H1 (cell line): ENCODE results near the gene LORICRIN. TPM values are rescaled to one million over a fixed set of nuclear protein-coding genes. Genes with fewer than 3 reads are reported as not detected.
A peak's percentile ranks its signal among the peaks of the same experiment; 100 is the strongest.

ENCODE experiments used
- CTCF ChIA-PET: fragments of 300-600 bp; sonication (Branson Sonifier 250); formaldehyde crosslinking; loops from one replicate; lab custom pipeline; 2021; ENCODE audit not compliant: partially characterized antibody; lab: Charles Lee
- POLR2A ChIA-PET: fragments of 300-600 bp; sonication (Branson Sonifier 250); formaldehyde crosslinking; loops from one replicate; lab custom pipeline; 2021; ENCODE audit warnings: inconsistent platforms; ENCODE audit not compliant: partially characterized antibody; lab: Charles Lee
- DNase-seq, 2 experiments: peaks; one replicate each; pipeline versions ENCODE4 v3.0.0 to v3.0.0-alpha.2; 2010 to 2022; ENCODE audit warnings: low spot score in 2 of 2, low read depth in 1 of 2, mixed read lengths in 1 of 2
- FAIRE-seq: peaks from 2 replicates; lab custom pipeline; 2011; peaks lifted over from hg19 to GRCh38; lab: Jason Lieb, UNC
- H2AFZ ChIP-seq: 2 replicates; pipeline ENCODE4 v1.8.1; 2012; ENCODE audit warnings: low read length, inconsistent platforms
- H2AK5ac ChIP-seq: 2 replicates; pipeline ENCODE4 v1.6.1; 2013; ENCODE audit warnings: low read depth, low read length
- H2BK120ac ChIP-seq: replicated peaks from 2 replicates; pipeline ENCODE3; 2013; ENCODE audit warnings: low read depth, low read length, inconsistent platforms
- H2BK12ac ChIP-seq: 2 replicates; pipeline ENCODE4 v1.6.1; 2013; ENCODE audit warnings: low read depth, low read length
- H2BK15ac ChIP-seq: 2 replicates; pipeline ENCODE4 v1.6.1; 2013; ENCODE audit warnings: low read length
- H2BK20ac ChIP-seq: 2 replicates; pipeline ENCODE4 v1.6.1; 2013; ENCODE audit warnings: low read length
- H2BK5ac ChIP-seq: 2 replicates; pipeline ENCODE4 v1.6.1; 2013; ENCODE audit warnings: low read depth, low read length
- H3K14ac ChIP-seq: 2 replicates; pipeline ENCODE4 v1.6.1; 2013; ENCODE audit warnings: inconsistent platforms; ENCODE audit not compliant: insufficient read length
- H3K18ac ChIP-seq: 2 replicates; pipeline ENCODE4 v1.6.1; 2013; ENCODE audit warnings: low read length; ENCODE audit errors: extremely low read depth
- H3K23ac ChIP-seq: 2 replicates; pipeline ENCODE4 v1.6.1; 2013; ENCODE audit warnings: inconsistent platforms; ENCODE audit not compliant: insufficient read length
- H3K23me2 ChIP-seq: 2 replicates; pipeline ENCODE4 v1.6.1; 2013; ENCODE audit warnings: low read depth, low read length
- H3K27ac ChIP-seq: 2 replicates; pipeline ENCODE4 v1.6.1; 2011; ENCODE audit warnings: low read depth, low read length, inconsistent platforms
- H3K27me3 ChIP-seq, 4 experiments: replicated peaks in 1 of 4; 1 replicate in 1 of 4; 2 replicates in 3 of 4; pipeline versions ENCODE4 v1.6.1 to v1.8.1; 2011 to 2013; ENCODE audit warnings: low read length in 3 of 4, mild to moderate bottlenecking in 3 of 4, inconsistent platforms in 2 of 4, mixed read lengths in 2 of 4, moderate library complexity in 1 of 4; ENCODE audit not compliant: control insufficient read depth in 3 of 4, insufficient read depth in 3 of 4; ENCODE audit errors: extremely low read depth in 1 of 4
- H3K36me3 ChIP-seq, 4 experiments: 2 replicates each; pipeline versions ENCODE4 v1.6.1 to v1.8.1; 2011 to 2013; ENCODE audit warnings: mild to moderate bottlenecking in 4 of 4, low read length in 3 of 4, moderate library complexity in 2 of 4, control low read depth in 1 of 4, inconsistent platforms in 1 of 4; ENCODE audit not compliant: insufficient read depth in 4 of 4, control insufficient read depth in 2 of 4
- H3K4ac ChIP-seq: replicated peaks from 2 replicates; pipeline ENCODE3; 2013; ENCODE audit warnings: low read length, low read depth, mixed read lengths, inconsistent platforms; ENCODE audit not compliant: insufficient read length
- H3K4me1 ChIP-seq, 4 experiments: replicated peaks in 1 of 4; 1 replicate in 1 of 4; 2 replicates in 3 of 4; pipeline versions ENCODE4 v1.6.1 to v1.8.1; 2011 to 2013; ENCODE audit warnings: low read length in 3 of 4, inconsistent platforms in 2 of 4, mixed read lengths in 1 of 4; ENCODE audit not compliant: insufficient read depth in 4 of 4, control insufficient read depth in 3 of 4
- H3K4me2 ChIP-seq, 2 experiments: 2 replicates each; pipeline versions ENCODE4 v1.6.1 to v1.8.1; 2011 to 2013; ENCODE audit warnings: low read depth in 2 of 2, low read length in 2 of 2, control low read depth in 1 of 2, inconsistent platforms in 1 of 2, mild to moderate bottlenecking in 1 of 2; ENCODE audit not compliant: insufficient read depth in 1 of 2
- H3K4me3 ChIP-seq, 4 experiments: fragments of 200-600, 300-600 bp in 1 of 4; sonication (generic), shearing (Covaris generic), sonication (Bioruptor Twin) in 1 of 4; 2 replicates each; pipeline versions ENCODE4 v1.5.1 to v1.8.1; 2011 to 2016; ENCODE audit warnings: low read length in 4 of 4, low read depth in 3 of 4, control low read depth in 2 of 4, inconsistent platforms in 2 of 4, mild to moderate bottlenecking in 2 of 4, mixed read lengths in 1 of 4, moderate library complexity in 1 of 4; ENCODE audit not compliant: insufficient read depth in 2 of 4; ENCODE audit errors: extremely low read depth in 1 of 4
- H3K56ac ChIP-seq: replicated peaks from 2 replicates; pipeline ENCODE3; 2013; ENCODE audit warnings: low read depth, mild to moderate bottlenecking, mixed read lengths, low read length, inconsistent platforms; ENCODE audit not compliant: insufficient read length
- H3K79me1 ChIP-seq: 2 replicates; pipeline ENCODE4 v1.6.1; 2013; ENCODE audit warnings: low read depth, low read length, control low read depth
- H3K79me2 ChIP-seq, 2 experiments: 2 replicates each; pipeline versions ENCODE4 v1.6.1 to v1.8.1; 2012 to 2013; ENCODE audit warnings: low read length in 2 of 2, mild to moderate bottlenecking in 2 of 2, inconsistent platforms in 1 of 2; ENCODE audit not compliant: insufficient read depth in 2 of 2, control insufficient read depth in 1 of 2
- H3K9ac ChIP-seq, 4 experiments: replicated peaks in 1 of 4; 1 replicate in 1 of 4; 2 replicates in 3 of 4; pipeline versions ENCODE4 v1.6.1 to v1.8.1; 2011 to 2013; ENCODE audit warnings: low read depth in 3 of 4, low read length in 3 of 4, control low read depth in 2 of 4, mild to moderate bottlenecking in 2 of 4, moderate library complexity in 2 of 4, inconsistent platforms in 1 of 4; ENCODE audit errors: extremely low read depth in 1 of 4
- H3K9me3 ChIP-seq, 2 experiments: 2 replicates each; pipeline versions ENCODE4 v1.6.1 to v1.8.1; 2012 to 2013; ENCODE audit warnings: mild to moderate bottlenecking in 2 of 2, moderate library complexity in 2 of 2, control low read depth in 1 of 2, inconsistent platforms in 1 of 2, low read depth in 1 of 2, low read length in 1 of 2, mixed read lengths in 1 of 2; ENCODE audit not compliant: insufficient read depth in 2 of 2
- H4K20me1 ChIP-seq, 2 experiments: replicated peaks in 1 of 2; 2 replicates each; pipeline versions ENCODE3 to v1.8.1; 2011 to 2013; ENCODE audit warnings: inconsistent platforms in 2 of 2, low read length in 2 of 2, mild to moderate bottlenecking in 1 of 2; ENCODE audit not compliant: insufficient read depth in 2 of 2, control insufficient read depth in 1 of 2
- H4K5ac ChIP-seq: 2 replicates; pipeline ENCODE4 v1.6.1; 2013; ENCODE audit warnings: low read length, low read depth, mixed read lengths, inconsistent platforms; ENCODE audit not compliant: insufficient read length
- H4K8ac ChIP-seq: 2 replicates; pipeline ENCODE4 v1.8.0; 2013; ENCODE audit warnings: mild to moderate bottlenecking, moderate library complexity, low read length, inconsistent platforms; ENCODE audit not compliant: insufficient read depth; ENCODE audit errors: extremely low read depth
- H4K91ac ChIP-seq: replicated peaks from 2 replicates; pipeline ENCODE3; 2013; ENCODE audit warnings: low read length, mixed read lengths, inconsistent platforms; ENCODE audit not compliant: insufficient read length
- TCF12 ChIP-seq: IDR thresholded peaks from 2 replicates; pipeline ENCODE4 v1.6.1; 2011; ENCODE audit warnings: low read depth, mild to moderate bottlenecking, low read length
- WGBS, 2 experiments: shearing (Covaris generic) in 1 of 2; methylation state at CpG; one replicate each; pipeline versions ENCODE4 v1.1.6 to v1.1.7; 2013 to 2015; ENCODE audit warnings: low lambda C conversion rate in 2 of 2, mixed read lengths in 2 of 2, inconsistent platforms in 1 of 2, low coverage in 1 of 2, missing lambda C conversion rate in 1 of 2; ENCODE audit not compliant: insufficient replicate concordance in 2 of 2, insufficient coverage in 1 of 2, insufficient read length in 1 of 2; ENCODE audit errors: extremely low coverage in 1 of 2, missing lambda C conversion rate in 1 of 2; 5-methylcytosine and 5-hydroxymethylcytosine counted together
- polyA plus RNA-seq, 7 experiments: library from polyadenylated mRNA; depleted of rRNA in 3 of 7; stranded (reverse) in 5 of 7; unstranded in 2 of 7; fragments of >200 nt in 5 of 7; fragments of 200-250 nt in 2 of 7; gene quantifications; 1 replicate in 5 of 7; 2 replicates in 1 of 7; 4 replicates in 1 of 7; pipeline versions ENCODE4 v1.2.1 to v1.2.3, GENCODE V29; 2011 to 2013; ENCODE audit warnings: missing spikeins in 2 of 7, mixed read lengths in 2 of 7
- total RNA-seq: library from RNA; stranded (reverse); fragmentation: NEBNext Ultra II Directional; extraction: Animal tissue kit (Norgen Biotek cat#: 25700); gene quantifications from 2 replicates; pipeline ENCODE4 v1.2.1, GENCODE V29; 2021

Gene LORICRIN
- total and polyA plus RNA-seq, 2 of the 8 experiments (the other 6 are each of a cell fraction or from before 2014, with no cell fraction given): not detected

- Histone ChIP-seq H3K23me2 (peaks cover 2% of the 10 kb centered on the region; the same call in 1 of the 2 replicates), H3K23ac (no peak overlapping the region), H4K5ac (no peak overlapping the region), H3K79me1 (no peaks in the 10 kb centered on the region), H2BK12ac (peak overlapping the region; percentile 68; the same call in 1 of the 2 replicates), H4K8ac (peak overlapping the region; percentile 83; the same call in 1 of the 2 replicates), H2AFZ (no peak overlapping the region), H4K91ac (no peak overlapping the region), H3K9ac (no peak overlapping the region), H2BK20ac (no peak overlapping the region), H3K56ac (no peak overlapping the region), H3K79me2 (no peaks in the 10 kb centered on the region), H2BK15ac (no peak overlapping the region), H2BK120ac (no peak overlapping the region), H3K27me3 (no peaks in the 10 kb centered on the region), H4K20me1 (no peaks in the 10 kb centered on the region), H2AK5ac (no peak overlapping the region), H3K4ac (no peak overlapping the region), H3K18ac (no peak overlapping the region), H3K4me3 (no peak overlapping the region), H3K4me2 (no peak overlapping the region), H3K27ac (no peak overlapping the region), H3K9me3 (no peaks in the 10 kb centered on the region), H3K4me1 (peaks cover 0 to 5% (median 2%) of the 10 kb centered on the region in 4 experiments; a peak in 3 of 7 replicates), H3K36me3 (no peaks in the 10 kb centered on the region), H3K14ac (no peak overlapping the region), H2BK5ac (no peak overlapping the region)
- CTCF ChIA-PET: interaction anchor here (1.8 kb wide), 2 partner anchors 11 to 14 kb away, joined by 4 to 7 read pairs; no protein-coding TSS in a partner anchor
- TF ChIP-seq TCF12: no peak
- DNase-seq: no peak
- POLR2A ChIA-PET: no interaction called here
- no peak for FAIRE-seq
- WGBS, 2 experiments: 89% methylated on average over 7 of the region's 8 CpGs; no CpG with 5 or more reads in 1 of the 2 experiments
These were observed 32.7 kb downstream of the LORICRIN start for GRCh38 chr1:153292185-153292584.
